HepG2 (cell line): ENCODE measurements around the gene THBS2. TPM values are rescaled to one million over a fixed set of nuclear protein-coding genes. Genes with fewer than 3 reads are reported as not detected.

Source experiments
- ARHGAP35 ChIP-seq: sonication (generic); formaldehyde crosslinking; IDR thresholded peaks from 2 replicates; pipeline ENCODE4 v1.9.0; 2022; ENCODE audit warnings: mild to moderate bottlenecking, inconsistent platforms, moderate library complexity, missing genetic modification reagents, borderline replicate concordance
- ATRX ChIP-seq: sonication (generic); formaldehyde crosslinking; IDR thresholded peaks from 2 replicates; pipeline ENCODE4 v1.4.0; 2020; ENCODE audit warnings: missing genetic modification reagents, borderline replicate concordance
- CERS6 ChIP-seq: sonication (generic); formaldehyde crosslinking; IDR thresholded peaks from 2 replicates; pipeline ENCODE4 v1.5.0; 2020; ENCODE audit warnings: missing genetic modification reagents
- EEA1 ChIP-seq: sonication (generic); formaldehyde crosslinking; IDR thresholded peaks from 2 replicates; pipeline ENCODE4 v1.5.1; 2020; ENCODE audit warnings: mild to moderate bottlenecking, missing genetic modification reagents, borderline replicate concordance
- HNRNPL ChIP-seq: fragments of 200-400 bp; formaldehyde crosslinking; IDR thresholded peaks from 2 replicates; pipeline ENCODE4 v1.6.1; 2017; ENCODE audit warnings: mild to moderate bottlenecking, low read depth, low read length
- KDM3A ChIP-seq: IDR thresholded peaks from 2 replicates; pipeline ENCODE4 v1.6.1; 2018; ENCODE audit warnings: low read depth, missing compliant biosample characterization
- KLF13 ChIP-seq: sonication (generic); formaldehyde crosslinking; IDR thresholded peaks from 2 replicates; pipeline ENCODE4 v1.4.0; 2020; ENCODE audit warnings: mild to moderate bottlenecking, missing genetic modification reagents
- NPAS2 ChIP-seq: sonication (generic); formaldehyde crosslinking; IDR thresholded peaks from 2 replicates; pipeline ENCODE4 v1.8.0; 2022; ENCODE audit warnings: mild to moderate bottlenecking, missing genetic modification reagents, borderline replicate concordance
- RCOR2 ChIP-seq: IDR thresholded peaks from 2 replicates; pipeline ENCODE4 v1.6.1; 2016; ENCODE audit warnings: missing biosample characterization, missing genetic modification reagents
- SMARCC2 ChIP-seq: fragments of 450-650 bp; IDR thresholded peaks from 2 replicates; pipeline ENCODE4 v1.6.1; 2017; ENCODE audit warnings: antibody characterized with exemption, mild to moderate bottlenecking
- SP5 ChIP-seq: IDR thresholded peaks from 2 replicates; pipeline ENCODE4 v1.6.1; 2016; ENCODE audit warnings: low read depth, borderline replicate concordance
- STAG1 ChIP-seq: sonication (generic); formaldehyde crosslinking; IDR thresholded peaks from 2 replicates; pipeline ENCODE4 v1.4.0; 2020; ENCODE audit warnings: missing genetic modification reagents
- ZBTB10 ChIP-seq: sonication (generic); formaldehyde crosslinking; IDR thresholded peaks from 2 replicates; pipeline ENCODE4 v1.4.0; 2020; ENCODE audit warnings: missing genetic modification reagents, borderline replicate concordance
- ZC3H13 ChIP-seq: sonication (generic); formaldehyde crosslinking; IDR thresholded peaks from 2 replicates; pipeline ENCODE4 v1.8.1; 2023; ENCODE audit warnings: mild to moderate bottlenecking, missing genetic modification reagents, moderate library complexity
- ZFP82 ChIP-seq: sonication (generic); formaldehyde crosslinking; IDR thresholded peaks from 2 replicates; pipeline ENCODE4 v1.5.1; 2020; ENCODE audit warnings: mild to moderate bottlenecking, missing genetic modification reagents, borderline replicate concordance
- ZNF343 ChIP-seq: sonication (generic); formaldehyde crosslinking; IDR thresholded peaks from 2 replicates; pipeline ENCODE4 v1.4.0; 2020; ENCODE audit warnings: mild to moderate bottlenecking, missing genetic modification reagents
- ZNF558 ChIP-seq: sonication (generic); formaldehyde crosslinking; IDR thresholded peaks from 2 replicates; pipeline ENCODE4 v1.9.0; 2022; ENCODE audit warnings: mild to moderate bottlenecking, missing genetic modification reagents, borderline replicate concordance
- ZNF660 ChIP-seq: sonication (generic); formaldehyde crosslinking; IDR thresholded peaks from 2 replicates; pipeline ENCODE4 v1.5.1; 2020; ENCODE audit warnings: mild to moderate bottlenecking, low read depth, missing genetic modification reagents, borderline replicate concordance
- ZNF776 ChIP-seq: sonication (generic); formaldehyde crosslinking; IDR thresholded peaks from 2 replicates; pipeline ENCODE4 v1.4.0; 2020; ENCODE audit warnings: mild to moderate bottlenecking, missing genetic modification reagents
- polyA plus RNA-seq, 8 experiments: library from polyadenylated mRNA; depleted of rRNA in 3 of 8; stranded (reverse) in 7 of 8; unstranded in 1 of 8; fragments of >200 nt; fragmentation: Illumina TruSeq in 4 of 8; extraction: Trizol in 4 of 8; gene quantifications; 2 replicates each; pipeline versions ENCODE4 v1.2.1 to v1.2.3, GENCODE V29; 2011 to 2016; ENCODE audit warnings: low read depth in 4 of 8, missing spikeins in 1 of 8, mixed read lengths in 1 of 8; ENCODE audit not compliant: insufficient read depth in 1 of 8
- total RNA-seq, 5 experiments: library from RNA; depleted of rRNA; stranded (reverse); fragments of >200 nt; fragmentation: Illumina TruSeq; extraction: Trizol; gene quantifications; 2 replicates each; pipeline ENCODE4 v1.2.3, GENCODE V29; 2016; ENCODE audit warnings: low read depth in 1 of 5
- TF ChIP-seq, protein P1 (sequence below): sonication (generic); formaldehyde crosslinking; IDR thresholded peaks from 2 replicates; pipeline ENCODE4 v1.5.1; 2020; ENCODE audit warnings: mild to moderate bottlenecking, missing genetic modification reagents, moderate library complexity
- TF ChIP-seq, protein P2 (sequence below): IDR thresholded peaks from 2 replicates; pipeline ENCODE4 v1.6.1; 2016; ENCODE audit warnings: low read depth
- TF ChIP-seq, protein P3 (sequence below): sonication (generic); formaldehyde crosslinking; IDR thresholded peaks from 2 replicates; pipeline ENCODE4 v1.4.0; 2020; ENCODE audit warnings: missing genetic modification reagents

THBS2 gene
- total and polyA plus RNA-seq, 2 of the 13 experiments (the other 11 are each of a cell fraction or from before 2014, with no cell fraction given): 0.12 to 0.15 TPM

DNA sequence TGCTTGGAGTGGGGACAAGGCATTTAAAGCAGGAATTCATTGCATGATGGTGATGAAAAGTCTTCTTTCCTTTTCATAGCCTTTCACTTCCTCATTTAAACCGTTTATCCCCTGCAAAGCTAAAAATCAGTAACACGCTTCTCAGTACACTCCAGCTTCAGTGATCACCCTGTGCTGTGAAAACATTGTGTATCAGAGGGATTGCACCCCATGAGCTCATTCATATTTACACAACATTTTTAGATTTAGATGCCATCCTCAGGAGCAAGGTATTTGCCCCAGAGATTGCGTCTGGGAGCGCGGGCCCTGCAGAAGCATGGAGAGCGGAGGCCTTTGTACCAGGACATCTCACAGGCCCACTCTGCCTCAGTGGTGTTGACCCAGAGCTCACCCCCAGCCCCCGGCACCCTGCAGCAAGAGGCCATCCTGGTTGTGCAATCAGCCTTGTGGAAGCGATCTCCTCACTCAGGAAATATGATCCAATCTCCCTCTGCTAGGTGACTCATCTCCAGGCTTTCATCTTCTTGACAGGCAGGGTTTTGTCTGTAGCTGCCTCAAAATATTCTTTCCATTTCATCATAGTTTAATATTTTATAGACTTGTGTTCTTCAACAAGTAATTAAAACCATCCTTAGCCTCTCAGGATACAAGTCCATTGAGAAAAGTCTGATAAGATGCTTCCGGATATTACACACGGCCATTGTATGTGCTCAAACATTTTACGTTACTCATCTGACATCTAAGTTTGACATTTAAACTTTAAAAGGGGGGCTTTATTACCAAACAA is 38.9 kb upstream of the THBS2 start (continued):
- peak; percentile 39; the same call in 1 of the 2 replicates for TF ChIP-seq ZBTB10 (CRISPR knock-in tag)
- TF ChIP-seq, protein P1, sequence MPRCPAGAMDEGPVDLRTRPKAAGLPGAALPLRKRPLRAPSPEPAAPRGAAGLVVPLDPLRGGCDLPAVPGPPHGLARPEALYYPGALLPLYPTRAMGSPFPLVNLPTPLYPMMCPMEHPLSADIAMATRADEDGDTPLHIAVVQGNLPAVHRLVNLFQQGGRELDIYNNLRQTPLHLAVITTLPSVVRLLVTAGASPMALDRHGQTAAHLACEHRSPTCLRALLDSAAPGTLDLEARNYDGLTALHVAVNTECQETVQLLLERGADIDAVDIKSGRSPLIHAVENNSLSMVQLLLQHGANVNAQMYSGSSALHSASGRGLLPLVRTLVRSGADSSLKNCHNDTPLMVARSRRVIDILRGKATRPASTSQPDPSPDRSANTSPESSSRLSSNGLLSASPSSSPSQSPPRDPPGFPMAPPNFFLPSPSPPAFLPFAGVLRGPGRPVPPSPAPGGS: no peak
- TF ChIP-seq, protein P2, sequence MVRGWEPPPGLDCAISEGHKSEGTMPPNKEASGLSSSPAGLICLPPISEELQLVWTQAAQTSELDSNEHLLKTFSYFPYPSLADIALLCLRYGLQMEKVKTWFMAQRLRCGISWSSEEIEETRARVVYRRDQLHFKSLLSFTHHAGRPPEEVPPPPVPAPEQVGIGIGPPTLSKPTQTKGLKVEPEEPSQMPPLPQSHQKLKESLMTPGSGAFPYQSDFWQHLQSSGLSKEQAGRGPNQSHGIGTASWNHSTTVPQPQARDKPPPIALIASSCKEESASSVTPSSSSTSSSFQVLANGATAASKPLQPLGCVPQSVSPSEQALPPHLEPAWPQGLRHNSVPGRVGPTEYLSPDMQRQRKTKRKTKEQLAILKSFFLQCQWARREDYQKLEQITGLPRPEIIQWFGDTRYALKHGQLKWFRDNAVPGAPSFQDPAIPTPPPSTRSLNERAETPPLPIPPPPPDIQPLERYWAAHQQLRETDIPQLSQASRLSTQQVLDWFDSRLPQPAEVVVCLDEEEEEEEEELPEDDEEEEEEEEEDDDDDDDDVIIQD (CRISPR knock-in tag): peak; percentile 97
- no peak for TF ChIP-seq KLF13
- TF ChIP-seq NPAS2 (CRISPR knock-in tag): no peak
- TF ChIP-seq, protein P3, sequence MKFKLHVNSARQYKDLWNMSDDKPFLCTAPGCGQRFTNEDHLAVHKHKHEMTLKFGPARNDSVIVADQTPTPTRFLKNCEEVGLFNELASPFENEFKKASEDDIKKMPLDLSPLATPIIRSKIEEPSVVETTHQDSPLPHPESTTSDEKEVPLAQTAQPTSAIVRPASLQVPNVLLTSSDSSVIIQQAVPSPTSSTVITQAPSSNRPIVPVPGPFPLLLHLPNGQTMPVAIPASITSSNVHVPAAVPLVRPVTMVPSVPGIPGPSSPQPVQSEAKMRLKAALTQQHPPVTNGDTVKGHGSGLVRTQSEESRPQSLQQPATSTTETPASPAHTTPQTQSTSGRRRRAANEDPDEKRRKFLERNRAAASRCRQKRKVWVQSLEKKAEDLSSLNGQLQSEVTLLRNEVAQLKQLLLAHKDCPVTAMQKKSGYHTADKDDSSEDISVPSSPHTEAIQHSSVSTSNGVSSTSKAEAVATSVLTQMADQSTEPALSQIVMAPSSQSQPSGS: peak; percentile 89
- TF ChIP-seq SMARCC2: no peak
- peak; percentile 15 for TF ChIP-seq STAG1 (CRISPR knock-in tag)
- TF ChIP-seq KDM3A (CRISPR knock-in tag): peak; percentile 88
- no peak for TF ChIP-seq ZC3H13 (CRISPR knock-in tag)
- 0 out of 2 replicates have a peak, but pooled peaks have one; percentile 36 for TF ChIP-seq RCOR2 (CRISPR knock-in tag)
- TF ChIP-seq EEA1 (CRISPR knock-in tag): no peak
- TF ChIP-seq ZNF660 (CRISPR knock-in tag): no peak
- TF ChIP-seq ZFP82 (CRISPR knock-in tag): no peak
- TF ChIP-seq ATRX (CRISPR knock-in tag): no peak
- TF ChIP-seq ZNF343 (CRISPR knock-in tag): peak; percentile 60
- peak; percentile 63; the same call in 1 of the 2 replicates for TF ChIP-seq HNRNPL
- no peak for TF ChIP-seq CERS6 (CRISPR knock-in tag)
- peak; percentile 55; the same call in 1 of the 2 replicates for TF ChIP-seq SP5 (CRISPR knock-in tag)
- TF ChIP-seq ZNF558 (CRISPR knock-in tag): no peak
- TF ChIP-seq ZNF776 (CRISPR knock-in tag): 0 out of 2 replicates have a peak, but pooled peaks have one; percentile 43
- peak; percentile 64; the same call in 1 of the 2 replicates for TF ChIP-seq ARHGAP35 (CRISPR knock-in tag)
